ENCODE data around the gene TBC1D24. TPM values are rescaled to one million over a fixed set of nuclear protein-coding genes. Genes with fewer than 3 reads are reported as not detected.
"Not testable (repeated sequence)": the region's sequence is repeated elsewhere in the genome, so short reads cannot be mapped to it uniquely, and the experiment has no call there.

TBC1D24 gene
- polyA plus RNA-seq, 1 donor (not counting 4 experiments of a cell fraction or from before 2014, with no cell fraction given) = 3.0 TPM

DNA sequence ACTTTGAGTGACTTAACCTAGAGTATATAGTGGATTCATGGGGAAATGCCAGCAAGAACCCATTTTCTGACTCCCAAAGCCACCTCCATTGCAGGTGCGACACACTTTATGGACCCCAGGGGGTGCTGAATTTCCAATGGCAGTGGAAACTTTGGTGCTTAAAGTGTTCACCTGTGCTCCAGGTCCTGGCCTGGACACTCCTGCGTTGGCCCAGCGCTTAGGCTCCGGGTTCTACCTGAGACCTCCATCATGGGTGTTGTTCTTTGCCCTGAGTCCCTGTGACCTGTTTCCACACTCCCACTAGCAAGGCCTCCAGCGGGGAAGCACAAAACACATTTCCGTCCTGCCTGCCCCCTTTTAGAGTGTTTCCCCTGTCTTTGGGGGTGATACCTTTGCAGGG, 42.6 kb upstream of the TBC1D24 start:
- Histone ChIP-seq H2AFZ (ENCODE audit: control insufficient read depth, low read length) (no peak overlapping the region), H3K4me3 (ENCODE audit: control insufficient read depth in 2 of 3, extremely low read depth in 1 of 3, insufficient read depth in 2 of 3, low read depth in 1 of 3, low read length in 3 of 3) (no peak overlapping the region), H4K20me1 (ENCODE audit: control insufficient read depth, extremely low read depth, insufficient read depth, low read length) (peaks cover 3% of the 10 kb centered on the region), H3K9me1 (ENCODE audit: control insufficient read depth, extremely low read depth, insufficient read depth, low read length) (no peaks in the 10 kb centered on the region), H3K4me2 (ENCODE audit: control insufficient read depth, extremely low read depth, insufficient read depth, low read depth, low read length) (no peak overlapping the region), H3K27me3 (ENCODE audit: control insufficient read depth, extremely low read depth, insufficient read depth, low read length) (no peaks in the 10 kb centered on the region), H3K9ac (ENCODE audit: control insufficient read depth, extremely low read depth, insufficient read depth, low read length) (no peak overlapping the region), H3K27ac (ENCODE audit: control insufficient read depth, insufficient read depth, low read length) (no peak overlapping the region), H3K36me3 (ENCODE audit: control insufficient read depth in 2 of 2, extremely low read depth in 1 of 2, insufficient read depth in 2 of 2, low read length in 2 of 2) (peaks cover 13 to 39% of the 10 kb centered on the region in 2 experiments), H3K4me1 (ENCODE audit: control insufficient read depth, extremely low read depth, insufficient read depth, low read length) (peaks cover 12% of the 10 kb centered on the region), H3K79me2 (ENCODE audit: control insufficient read depth, insufficient read depth, low read length) (peaks cover 28% of the 10 kb centered on the region), H3K9me3 (ENCODE audit: control insufficient read depth, low read depth, low read length) (no peaks in the 10 kb centered on the region)
- TF ChIP-seq, protein P1, sequence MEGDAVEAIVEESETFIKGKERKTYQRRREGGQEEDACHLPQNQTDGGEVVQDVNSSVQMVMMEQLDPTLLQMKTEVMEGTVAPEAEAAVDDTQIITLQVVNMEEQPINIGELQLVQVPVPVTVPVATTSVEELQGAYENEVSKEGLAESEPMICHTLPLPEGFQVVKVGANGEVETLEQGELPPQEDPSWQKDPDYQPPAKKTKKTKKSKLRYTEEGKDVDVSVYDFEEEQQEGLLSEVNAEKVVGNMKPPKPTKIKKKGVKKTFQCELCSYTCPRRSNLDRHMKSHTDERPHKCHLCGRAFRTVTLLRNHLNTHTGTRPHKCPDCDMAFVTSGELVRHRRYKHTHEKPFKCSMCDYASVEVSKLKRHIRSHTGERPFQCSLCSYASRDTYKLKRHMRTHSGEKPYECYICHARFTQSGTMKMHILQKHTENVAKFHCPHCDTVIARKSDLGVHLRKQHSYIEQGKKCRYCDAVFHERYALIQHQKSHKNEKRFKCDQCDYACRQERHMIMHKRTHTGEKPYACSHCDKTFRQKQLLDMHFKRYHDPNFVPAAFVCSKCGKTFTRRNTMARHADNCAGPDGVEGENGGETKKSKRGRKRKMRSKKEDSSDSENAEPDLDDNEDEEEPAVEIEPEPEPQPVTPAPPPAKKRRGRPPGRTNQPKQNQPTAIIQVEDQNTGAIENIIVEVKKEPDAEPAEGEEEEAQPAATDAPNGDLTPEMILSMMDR (optimal IDR thresholded peaks at IDR 0.05 in 1 of 3, IDR thresholded peaks at IDR 0.05 in 1 of 3, conservative IDR thresholded peaks at IDR 0.05 in 1 of 3; ENCODE audit: extremely low read depth in 1 of 3, insufficient read depth in 2 of 3, low read length in 3 of 3) = no peak
- DNase-seq (ENCODE audit: low read depth, low spot score) (no peak), FAIRE-seq (no peak)
- dilution Hi-C loops (cut with MboI; ENCODE audit: extremely low pct_ligation_motif_present, low sequenced_read_pairs) = no loop called here

DNA sequence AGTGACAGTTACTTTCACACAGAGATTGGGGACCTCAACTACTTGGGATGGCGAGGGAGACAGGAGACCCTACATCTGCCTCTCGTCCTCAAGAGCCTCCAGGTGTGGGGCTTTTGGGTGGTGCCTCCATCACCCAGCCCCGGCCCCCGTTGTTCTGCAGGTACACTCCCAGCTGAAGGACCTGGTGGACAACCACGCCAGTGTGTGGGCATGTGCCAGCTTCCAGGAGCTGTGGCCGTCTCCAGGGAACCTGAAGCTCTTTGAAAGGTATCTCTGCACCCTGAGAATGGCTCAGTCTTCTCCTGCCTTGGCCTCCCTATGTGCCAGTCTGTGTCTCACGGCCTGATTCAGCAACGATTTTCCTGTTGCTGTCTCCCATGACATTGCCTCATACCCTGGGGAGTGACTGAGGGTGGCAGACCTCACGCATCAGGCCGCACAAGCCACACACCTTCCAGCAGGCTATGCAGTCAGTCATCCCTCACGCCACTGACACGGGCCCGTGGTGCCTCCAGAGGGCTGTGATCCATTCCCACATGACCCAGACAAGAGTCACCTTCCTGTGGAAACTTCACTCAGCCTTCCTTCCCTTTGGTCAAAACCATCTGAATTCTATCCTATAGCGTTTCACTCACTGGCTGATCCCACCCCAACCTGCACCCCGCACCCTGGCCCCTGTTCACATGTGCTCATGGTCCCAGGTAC, 42.0 kb upstream of the TBC1D24 start:
- FAIRE-seq (no peak), DNase-seq (ENCODE audit: low read depth, low spot score) (no peak)
- dilution Hi-C loops (cut with MboI; ENCODE audit: extremely low pct_ligation_motif_present, low sequenced_read_pairs) = no loop called here
- no peak overlapping the region for H3K9ac ChIP-seq (ENCODE audit: control insufficient read depth, extremely low read depth, insufficient read depth, low read length)
- H4K20me1 ChIP-seq (ENCODE audit: control insufficient read depth, extremely low read depth, insufficient read depth, low read length) = peaks cover 3% of the 10 kb centered on the region
- no peaks in the 10 kb centered on the region for H3K27me3 ChIP-seq (ENCODE audit: control insufficient read depth, extremely low read depth, insufficient read depth, low read length)
- H3K79me2 ChIP-seq (ENCODE audit: control insufficient read depth, insufficient read depth, low read length) = peaks cover 28% of the 10 kb centered on the region
- H3K27ac ChIP-seq (ENCODE audit: control insufficient read depth, insufficient read depth, low read length) = no peak overlapping the region
- no peak overlapping the region for H2AFZ ChIP-seq (ENCODE audit: control insufficient read depth, low read length)
- no peaks in the 10 kb centered on the region for H3K9me3 ChIP-seq (ENCODE audit: control insufficient read depth, low read depth, low read length)
- no peaks in the 10 kb centered on the region for H3K9me1 ChIP-seq (ENCODE audit: control insufficient read depth, extremely low read depth, insufficient read depth, low read length)
- TF ChIP-seq, protein P1 (optimal IDR thresholded peaks at IDR 0.05 in 1 of 3, IDR thresholded peaks at IDR 0.05 in 1 of 3, conservative IDR thresholded peaks at IDR 0.05 in 1 of 3; ENCODE audit: extremely low read depth in 1 of 3, insufficient read depth in 2 of 3, low read length in 3 of 3) = no peak
- TF ChIP-seq EZH2 (IDR thresholded peaks at IDR 0.05; ENCODE audit: low read length) = no peak
- H3K4me3 ChIP-seq (ENCODE audit: control insufficient read depth in 2 of 3, extremely low read depth in 1 of 3, insufficient read depth in 2 of 3, low read depth in 1 of 3, low read length in 3 of 3) = no peak overlapping the region
- H3K36me3 ChIP-seq (ENCODE audit: control insufficient read depth in 2 of 2, extremely low read depth in 1 of 2, insufficient read depth in 2 of 2, low read length in 2 of 2) = peaks cover 13 to 45% of the 10 kb centered on the region in 2 experiments
- no peak overlapping the region for H3K4me2 ChIP-seq (ENCODE audit: control insufficient read depth, extremely low read depth, insufficient read depth, low read depth, low read length)
- peaks cover 12% of the 10 kb centered on the region for H3K4me1 ChIP-seq (ENCODE audit: control insufficient read depth, extremely low read depth, insufficient read depth, low read length)

DNA sequence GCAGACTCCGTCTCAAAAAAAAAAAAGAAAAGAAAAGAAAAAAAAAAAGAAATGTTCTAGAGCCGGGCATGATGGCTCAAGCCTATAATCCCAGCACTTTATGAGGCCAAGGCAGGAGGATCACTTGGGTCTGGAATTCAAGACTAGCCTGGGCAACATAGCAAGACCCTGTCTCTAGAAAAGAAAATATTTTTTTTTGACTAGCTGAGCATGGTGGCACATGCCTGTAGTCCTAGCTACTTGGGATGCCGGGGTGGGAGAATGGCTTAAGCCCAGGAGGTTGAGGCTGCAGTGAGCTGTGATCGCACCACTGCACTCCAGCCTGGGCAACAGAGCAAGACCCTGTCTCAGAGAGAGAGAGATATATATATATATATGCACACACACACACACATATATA, 39.7 kb upstream of the TBC1D24 start:
- peaks cover 21% of the 10 kb centered on the region for H3K79me2 ChIP-seq (ENCODE audit: control insufficient read depth, insufficient read depth, low read length)
- H2AFZ ChIP-seq (ENCODE audit: control insufficient read depth, low read length); H3K4me2 ChIP-seq (ENCODE audit: control insufficient read depth, extremely low read depth, insufficient read depth, low read depth, low read length); H4K20me1 ChIP-seq (ENCODE audit: control insufficient read depth, extremely low read depth, insufficient read depth, low read length); dilution Hi-C loops (cut with MboI; ENCODE audit: extremely low pct_ligation_motif_present, low sequenced_read_pairs); FAIRE-seq; H3K27me3 ChIP-seq (ENCODE audit: control insufficient read depth, extremely low read depth, insufficient read depth, low read length); H3K9ac ChIP-seq (ENCODE audit: control insufficient read depth, extremely low read depth, insufficient read depth, low read length); DNase-seq (ENCODE audit: low read depth, low spot score); H3K9me3 ChIP-seq (ENCODE audit: control insufficient read depth, low read depth, low read length); H3K27ac ChIP-seq (ENCODE audit: control insufficient read depth, insufficient read depth, low read length); H3K4me3 ChIP-seq (ENCODE audit: control insufficient read depth in 2 of 3, extremely low read depth in 1 of 3, insufficient read depth in 2 of 3, low read depth in 1 of 3, low read length in 3 of 3); H3K4me1 ChIP-seq (ENCODE audit: control insufficient read depth, extremely low read depth, insufficient read depth, low read length); H3K9me1 ChIP-seq (ENCODE audit: control insufficient read depth, extremely low read depth, insufficient read depth, low read length): not testable (repeated sequence)
- peaks cover 22 to 65% of the 10 kb centered on the region in 2 experiments for H3K36me3 ChIP-seq (ENCODE audit: control insufficient read depth in 2 of 2, extremely low read depth in 1 of 2, insufficient read depth in 2 of 2, low read length in 2 of 2)
